Tibial nerve (tissue), 4 donors: Measurements from ENCODE around the gene IL11RA. TPM values are rescaled to one million over a fixed set of nuclear protein-coding genes. Genes with fewer than 3 reads are reported as not detected.

Experiments used
- DNase-seq, 2 donors: peaks; one replicate each; pipeline ENCODE4 v3.0.0-alpha.2; 2019; ENCODE audit warnings: low spot score in 2 of 2
- H3K27ac ChIP-seq, 4 donors: fragments of 200-600 bp; sonication (generic) in 3 of 4; one replicate each; pipeline ENCODE4 v1.5.1; 2017 to 2019; ENCODE audit warnings: mild to moderate bottlenecking in 1 of 4
- H3K27me3 ChIP-seq, 2 donors: fragments of 200-600 bp; sonication (generic) in 1 of 2; one replicate each; pipeline versions ENCODE4 v1.5.1 to v1.6.0; 2017 to 2019
- H3K36me3 ChIP-seq, 3 donors: fragments of 200-600 bp; sonication (generic); one replicate each; pipeline ENCODE4 v1.5.1; 2018 to 2019
- H3K4me1 ChIP-seq, 4 donors: fragments of 200-600 bp; sonication (generic) in 3 of 4; one replicate each; pipeline ENCODE4 v1.5.1; 2017 to 2019
- H3K4me3 ChIP-seq, 4 donors: fragments of 200-600 bp; sonication (generic) in 3 of 4; one replicate each; pipeline ENCODE4 v1.5.1; 2017 to 2019; ENCODE audit warnings: mild to moderate bottlenecking in 1 of 4, moderate library complexity in 1 of 4
- H3K9me3 ChIP-seq, 4 donors: fragments of 200-600 bp; sonication (generic) in 3 of 4; one replicate each; pipeline ENCODE4 v1.5.1; 2017 to 2019
- EP300 ChIP-seq, 2 donors: sonication (generic); formaldehyde crosslinking; IDR thresholded peaks; one replicate each; pipeline ENCODE4 v1.6.1; 2017; ENCODE audit warnings: antibody characterized with exemption in 2 of 2, mild to moderate bottlenecking in 1 of 2
- POLR2A ChIP-seq, 2 donors: fragments of 450-650 bp; IDR thresholded peaks; one replicate each; pipeline ENCODE4 v1.6.1; 2017; ENCODE audit warnings: antibody characterized with exemption in 2 of 2, mild to moderate bottlenecking in 2 of 2, moderate library complexity in 2 of 2
- WGBS, 2 donors: methylation state at CpG; one replicate each; pipeline ENCODE4 v1.1.5; 2018; 5-methylcytosine and 5-hydroxymethylcytosine counted together
- total RNA-seq, 4 donors: library from RNA; depleted of rRNA; stranded (reverse); fragments of >200 nt; gene quantifications; one replicate each; pipeline ENCODE4 v1.1.0, GENCODE V29; 2016
- TF ChIP-seq, protein P1 (sequence below), 5 experiments: fragments of 200-600 bp in 3 of 5; fragments of 450-650 bp in 2 of 5; sonication (generic) in 3 of 5; IDR thresholded peaks; one replicate each; pipeline ENCODE4 v1.5.1; 2016 to 2019; ENCODE audit warnings: antibody characterized with exemption in 5 of 5, mild to moderate bottlenecking in 3 of 5, moderate library complexity in 2 of 5

The IL11RA gene
- total RNA-seq, 4 donors from 2014 or later: 27.3 to 48.8 (median 39.6) TPM

DNA sequence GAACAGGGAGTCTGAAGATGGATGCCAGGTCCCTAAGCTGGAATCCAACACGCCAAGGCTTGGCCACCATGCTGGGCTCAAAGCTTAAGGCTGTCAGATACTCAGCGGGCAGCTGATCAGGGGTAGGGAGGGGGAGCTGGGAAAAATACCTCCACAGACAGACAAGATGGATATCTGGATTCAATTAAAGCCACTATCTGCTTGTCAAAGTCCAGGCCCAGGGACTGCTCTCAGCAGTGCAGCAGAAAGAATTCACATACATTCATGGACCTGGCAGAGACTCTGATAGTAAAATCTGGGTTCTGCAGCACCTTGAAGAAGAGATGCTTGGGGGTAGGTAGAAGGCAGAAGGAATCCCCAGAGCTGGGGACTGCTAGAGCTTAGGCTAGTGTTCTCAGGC is 36.9 kb upstream of the IL11RA start:
- TF ChIP-seq, protein P1, sequence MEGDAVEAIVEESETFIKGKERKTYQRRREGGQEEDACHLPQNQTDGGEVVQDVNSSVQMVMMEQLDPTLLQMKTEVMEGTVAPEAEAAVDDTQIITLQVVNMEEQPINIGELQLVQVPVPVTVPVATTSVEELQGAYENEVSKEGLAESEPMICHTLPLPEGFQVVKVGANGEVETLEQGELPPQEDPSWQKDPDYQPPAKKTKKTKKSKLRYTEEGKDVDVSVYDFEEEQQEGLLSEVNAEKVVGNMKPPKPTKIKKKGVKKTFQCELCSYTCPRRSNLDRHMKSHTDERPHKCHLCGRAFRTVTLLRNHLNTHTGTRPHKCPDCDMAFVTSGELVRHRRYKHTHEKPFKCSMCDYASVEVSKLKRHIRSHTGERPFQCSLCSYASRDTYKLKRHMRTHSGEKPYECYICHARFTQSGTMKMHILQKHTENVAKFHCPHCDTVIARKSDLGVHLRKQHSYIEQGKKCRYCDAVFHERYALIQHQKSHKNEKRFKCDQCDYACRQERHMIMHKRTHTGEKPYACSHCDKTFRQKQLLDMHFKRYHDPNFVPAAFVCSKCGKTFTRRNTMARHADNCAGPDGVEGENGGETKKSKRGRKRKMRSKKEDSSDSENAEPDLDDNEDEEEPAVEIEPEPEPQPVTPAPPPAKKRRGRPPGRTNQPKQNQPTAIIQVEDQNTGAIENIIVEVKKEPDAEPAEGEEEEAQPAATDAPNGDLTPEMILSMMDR (IDR thresholded peaks at IDR 0.05): no peak
- no peak for TF ChIP-seq EP300 (IDR thresholded peaks at IDR 0.05)
- no peak for DNase-seq
- Histone ChIP-seq H3K27me3 (no peaks in the 10 kb centered on the region), H3K4me1 (peaks cover 0 to 39% (median 25%) of the 10 kb centered on the region in 4 donors), H3K27ac (no peak overlapping the region), H3K4me3 (no peak overlapping the region), H3K9me3 (no peaks in the 10 kb centered on the region), H3K36me3 (peaks cover 0 to 56% (median 9%) of the 10 kb centered on the region in 3 donors)
- 82 to 85% methylated on average over 2 of the region's 2 CpGs for WGBS, 2 donors

DNA sequence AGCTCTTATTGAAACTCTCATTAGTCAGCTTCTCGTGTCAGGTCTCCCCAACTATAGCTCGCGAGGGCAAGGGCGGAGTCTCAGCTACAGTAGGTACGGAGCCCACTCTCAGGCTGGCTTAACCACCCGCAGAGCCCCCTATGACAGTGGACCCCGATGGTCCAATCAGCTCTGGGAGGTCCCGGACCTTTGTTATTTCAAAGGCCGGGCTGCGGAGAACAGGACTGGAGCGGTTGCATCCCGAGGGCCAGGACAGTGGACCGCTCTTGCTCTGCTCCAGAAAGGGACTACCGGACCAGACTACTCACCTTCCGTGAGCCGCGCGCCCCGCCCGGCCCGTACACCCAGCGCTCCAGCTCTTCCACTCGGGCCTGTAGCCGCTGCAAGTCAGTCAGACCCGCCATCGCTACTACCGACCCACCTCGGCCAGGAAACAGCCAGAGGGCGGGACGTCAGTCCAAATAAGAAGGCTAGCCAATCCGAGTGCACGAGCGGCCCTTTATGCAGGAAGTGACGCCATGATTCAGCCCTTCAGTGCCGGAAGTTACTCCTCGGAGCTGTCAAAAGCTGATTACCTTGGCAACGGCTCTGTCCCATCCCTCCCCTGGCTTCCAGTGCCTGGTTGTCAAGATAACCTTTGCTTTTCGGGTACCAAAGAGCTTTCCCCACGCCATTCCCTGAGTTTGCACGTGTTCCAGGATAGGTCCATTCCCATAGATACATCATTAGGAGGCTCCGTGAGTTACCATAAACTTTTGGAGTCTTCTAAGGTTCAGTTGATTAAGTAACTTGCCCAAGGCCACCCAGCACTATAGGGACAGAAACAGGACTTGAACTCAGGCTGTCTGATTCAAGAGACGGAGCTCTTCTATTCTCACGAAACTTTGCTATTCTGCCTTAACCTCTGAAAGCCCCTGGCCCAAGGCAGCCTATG is 31.7 kb upstream of the IL11RA start, which contains the start of gene DCTN3:
Gene DCTN3 (minus strand): TSS at position 435 of the 934 bp plus-strand sequence. CDS start 31 bp downstream, at position 404.
- 4% methylated on average over 41 to 42 of the region's 43 CpGs for whole genome bisulfite sequencing, 2 donors
- TF ChIP-seq, protein P1 (IDR thresholded peaks at IDR 0.05): peak in 1 of 5 experiments; percentile 19
- TF ChIP-seq POLR2A (IDR thresholded peaks at IDR 0.05): no peak
- TF ChIP-seq EP300 (IDR thresholded peaks at IDR 0.05): peak; percentile 60 to 66
- peak; percentile 88 to 93 for DNase-seq
- no peaks in the 10 kb centered on the region for H3K9me3 ChIP-seq
- H3K36me3 ChIP-seq: peaks cover 0 to 34% (median 9%) of the 10 kb centered on the region in 3 donors
- peaks cover 0 to 40% of the 10 kb centered on the region in 2 donors for H3K27me3 ChIP-seq
- peaks cover 0 to 40% (median 18%) of the 10 kb centered on the region in 4 donors for H3K4me1 ChIP-seq
- H3K27ac ChIP-seq: peak within 1 kb of the TSS in 2 of 4 donors; percentile 72 to 78
- peak within 1 kb of the TSS; percentile 74 to 93 (median 82) for H3K4me3 ChIP-seq

DNA sequence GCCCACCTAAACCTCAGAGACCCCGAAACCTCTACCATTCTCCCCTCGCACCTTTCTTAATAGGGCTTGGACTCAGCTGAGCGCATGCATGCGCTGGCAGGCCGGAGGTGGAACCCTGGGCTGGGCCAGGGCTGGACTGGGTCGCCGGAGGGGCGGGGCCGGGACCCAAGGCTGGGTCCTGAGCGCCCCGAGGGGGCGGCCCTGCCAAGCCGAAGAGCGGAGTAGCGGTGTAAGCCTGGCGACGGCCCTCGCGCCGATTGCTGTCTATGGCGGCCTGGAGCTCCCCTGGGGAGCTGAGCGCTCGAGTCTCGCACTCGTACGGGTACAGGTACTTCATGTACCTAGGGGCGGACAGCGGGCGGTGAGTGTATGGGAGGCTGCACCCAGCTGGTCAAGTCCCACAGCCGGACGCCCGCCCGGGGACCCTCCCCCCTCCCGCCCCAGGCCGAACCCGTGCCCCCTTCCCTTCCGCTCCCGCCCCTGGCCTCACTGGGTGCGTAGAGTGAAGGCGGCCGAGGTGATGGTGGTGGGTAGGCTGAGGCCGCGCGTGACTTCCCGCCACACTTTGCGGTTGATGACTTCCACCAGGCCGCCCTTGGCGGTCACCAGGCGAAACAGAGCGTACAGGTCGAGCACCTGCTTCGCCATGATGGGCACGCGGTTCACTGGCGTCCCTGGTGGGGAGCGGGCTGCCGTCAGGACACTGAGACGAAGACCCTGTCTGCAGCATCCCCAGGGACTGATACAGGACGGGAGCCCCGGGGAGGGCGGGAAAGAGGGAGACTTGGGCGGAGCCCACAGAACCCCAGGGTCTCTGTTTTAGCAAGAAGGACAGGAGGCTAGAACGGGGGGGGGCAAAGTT is 28.4 kb upstream of the IL11RA start:
- Histone ChIP-seq H3K27ac (no peak overlapping the region), H3K36me3 (peaks cover 0 to 2% (median 0%) of the 10 kb centered on the region in 3 donors), H3K4me3 (no peak overlapping the region), H3K27me3 (peaks cover 2 to 72% of the 10 kb centered on the region in 2 donors), H3K9me3 (no peaks in the 10 kb centered on the region), H3K4me1 (peaks cover 0 to 49% (median 22%) of the 10 kb centered on the region in 4 donors)
- 19 to 20% methylated on average over 53 to 58 of the region's 63 CpGs for WGBS, 2 donors
- no peak for DNase-seq
- no peak for TF ChIP-seq EP300 (IDR thresholded peaks at IDR 0.05)
- TF ChIP-seq, protein P1 (IDR thresholded peaks at IDR 0.05): no peak
- TF ChIP-seq POLR2A (IDR thresholded peaks at IDR 0.05): no peak

DNA sequence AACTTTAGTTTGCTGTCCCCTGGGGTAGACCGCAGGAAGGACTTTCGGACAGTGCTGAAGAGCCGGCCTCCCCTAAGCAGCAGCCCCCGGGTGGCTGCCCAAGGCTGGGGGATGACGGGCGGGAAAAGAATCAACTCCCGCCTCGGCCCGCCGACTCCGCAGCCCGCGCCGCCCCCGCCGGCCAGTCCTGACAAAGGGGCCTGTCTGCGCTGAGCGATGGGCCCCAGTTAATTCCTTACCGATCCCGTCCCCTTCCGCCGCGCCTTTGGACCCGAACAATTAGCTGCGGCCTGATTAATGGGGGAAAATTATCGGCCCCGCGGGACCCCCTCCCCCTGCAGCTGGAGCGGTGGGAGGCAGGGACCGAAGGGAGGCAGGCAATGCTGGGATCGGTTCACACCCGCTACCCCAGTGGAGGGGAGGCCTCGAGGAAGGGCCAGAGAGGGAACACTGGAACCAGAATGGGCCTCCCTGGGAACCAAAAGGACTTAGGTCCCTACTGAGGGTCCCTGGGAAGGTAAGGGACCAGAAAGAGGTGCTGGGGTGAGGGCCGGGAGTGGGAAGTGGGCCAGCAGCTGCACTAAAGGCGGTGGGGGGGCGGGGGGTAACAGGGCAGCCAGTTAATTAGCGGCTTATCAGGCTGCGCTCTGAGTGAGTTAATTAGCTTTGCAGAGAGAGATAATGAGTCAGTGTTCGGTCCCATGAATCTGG is 27.4 kb upstream of the IL11RA start:
- Histone ChIP-seq H3K36me3 (no peaks in the 10 kb centered on the region), H3K4me3 (no peak overlapping the region), H3K27me3 (peaks cover 2 to 81% of the 10 kb centered on the region in 2 donors), H3K9me3 (no peaks in the 10 kb centered on the region), H3K27ac (peak overlapping the region in 1 of 4 donors; percentile 13), H3K4me1 (peaks cover 0 to 51% (median 23%) of the 10 kb centered on the region in 4 donors)
- DNase-seq: no peak
- TF ChIP-seq EP300 (IDR thresholded peaks at IDR 0.05) (no peak), POLR2A (IDR thresholded peaks at IDR 0.05) (no peak)
- TF ChIP-seq, protein P1 (IDR thresholded peaks at IDR 0.05): no peak
- 17 to 27% methylated on average over 17 to 39 of the region's 39 CpGs for WGBS, 2 donors
